ENCODE data around the gene PHKA1.
A peak's percentile ranks its signal among the peaks of the same experiment; 100 is the strongest.
"Not testable (repeated sequence)": the region's sequence is repeated elsewhere in the genome, so short reads cannot be mapped to it uniquely, and the experiment has no call there.

PHKA1 gene

DNA sequence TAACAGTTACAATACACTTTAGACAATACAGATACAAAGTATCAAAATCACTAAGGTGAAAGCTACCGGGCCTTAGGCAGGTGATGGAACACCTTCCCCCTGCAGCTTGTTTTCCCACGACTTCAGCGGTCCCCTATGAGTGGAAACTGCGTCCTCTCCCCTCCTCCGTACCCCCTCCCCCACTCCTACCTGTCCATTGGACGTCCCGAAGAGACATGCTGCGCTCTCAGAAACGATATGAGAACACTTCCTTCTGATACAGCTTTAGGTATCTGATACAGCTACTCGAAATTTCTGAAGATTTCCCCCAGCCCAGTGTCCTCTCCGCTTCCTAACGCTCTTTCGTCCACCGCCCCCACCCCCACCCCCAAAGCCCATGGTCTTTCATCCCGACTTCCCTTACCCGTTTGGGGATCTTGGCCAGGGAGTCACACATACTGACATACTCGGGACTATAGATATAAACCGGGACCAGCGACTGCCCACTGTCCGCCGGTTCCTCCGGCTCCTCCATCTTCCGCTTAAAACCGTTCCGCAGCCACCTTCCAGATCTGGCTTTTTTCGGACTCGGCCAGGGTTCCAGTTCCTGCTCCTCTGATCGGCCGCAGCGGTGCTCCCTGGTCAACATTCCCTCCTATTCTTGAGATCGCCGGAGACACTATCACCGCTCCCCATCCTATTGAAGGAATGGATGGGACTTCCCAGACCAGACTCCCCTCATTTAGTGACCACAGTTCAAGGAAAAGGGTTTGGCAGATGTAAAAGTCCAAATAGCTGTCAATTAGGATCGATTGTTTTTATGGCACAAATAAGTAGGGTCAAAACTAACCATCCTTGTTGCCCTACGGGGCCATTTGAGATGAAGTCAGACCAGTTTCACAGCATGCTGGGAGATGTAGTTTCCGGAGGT, 141.6 kb downstream of the PHKA1 start, which contains the start of gene HDAC8:
Gene HDAC8, minus strand, starts transcription at position 596 of the 910 bp plus-strand sequence. Its CDS starts 82 bp downstream, at position 514.
- DNase-seq (ENCODE audit: low read depth in 1 of 2, low spot score in 1 of 2) = peak in 1 of 2 donors; percentile 34

DNA sequence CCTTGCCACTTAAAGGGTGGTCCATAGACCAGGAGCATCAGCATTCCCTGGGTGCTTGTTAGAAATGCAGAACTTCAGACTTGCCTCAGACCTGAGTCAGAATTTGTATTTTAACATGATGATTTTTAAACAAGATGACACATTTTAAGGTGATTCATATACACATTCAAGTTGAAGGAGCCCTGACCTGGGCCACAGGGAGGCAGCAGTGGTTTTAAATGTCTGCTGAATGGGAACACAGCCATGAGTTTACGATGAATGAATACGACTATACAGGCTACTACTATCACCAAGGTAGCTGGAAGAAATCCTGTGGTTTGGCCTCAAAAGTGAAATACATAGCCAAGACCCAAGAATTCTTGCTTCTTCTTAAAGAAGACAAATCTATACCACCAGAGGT, 144.3 kb downstream of the PHKA1 start:
- DNase-seq (ENCODE audit: low read depth in 1 of 2, low spot score in 1 of 2) = no peak

DNA sequence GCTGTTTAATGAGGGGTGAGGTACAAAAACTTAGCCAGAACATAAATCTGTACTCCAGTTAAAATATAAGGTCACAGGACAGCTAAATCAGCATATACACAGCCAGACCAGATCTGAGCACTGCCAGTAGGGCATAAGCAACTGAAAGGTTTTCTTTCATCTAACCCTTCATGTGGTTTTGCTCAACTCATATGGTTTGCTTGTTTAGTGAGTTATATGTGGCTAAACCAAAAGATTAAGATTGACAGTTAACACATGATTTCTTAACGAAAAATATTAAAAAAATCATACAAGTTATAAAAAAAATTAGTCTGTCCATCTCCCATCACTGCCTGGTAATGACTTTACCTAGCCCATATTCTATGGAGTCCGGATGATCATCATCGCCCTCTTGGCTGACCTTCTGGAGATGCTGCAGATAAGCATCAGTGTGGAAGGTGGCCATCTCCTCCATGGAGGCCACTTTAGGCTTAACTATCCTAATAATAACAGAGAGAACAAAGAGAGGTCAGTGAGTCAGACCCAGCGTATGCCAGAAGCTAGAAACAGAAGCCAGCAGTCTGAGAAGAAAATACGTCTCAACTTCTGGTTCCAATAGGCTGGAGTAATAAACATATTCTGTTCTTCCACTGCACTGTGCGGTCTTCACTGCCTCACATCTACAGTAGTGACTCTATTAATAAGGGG, 145.6 kb downstream of the PHKA1 start:
- DNase-seq (ENCODE audit: low read depth in 1 of 2, low spot score in 1 of 2) = no peak

DNA sequence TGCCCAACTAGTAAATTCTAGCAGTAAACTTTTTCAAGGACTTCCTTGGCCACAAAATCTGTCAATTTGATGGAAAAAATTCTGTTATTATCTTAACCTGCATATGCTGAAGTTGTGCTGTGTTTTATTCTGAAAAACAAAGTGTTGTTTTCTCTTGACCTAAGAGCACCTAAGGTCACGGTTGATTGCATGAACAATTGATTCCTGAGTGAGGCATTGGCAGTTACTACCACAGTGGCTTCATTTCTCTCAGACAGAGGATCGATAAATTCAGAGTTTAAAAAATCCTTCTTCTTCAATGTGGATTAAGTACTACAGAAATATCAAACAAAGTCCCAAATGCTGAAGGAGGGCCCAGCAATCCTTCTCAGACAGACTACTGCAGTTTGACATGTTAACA, 147.7 kb downstream of the PHKA1 start:
- no peak for DNase-seq (ENCODE audit: low read depth in 1 of 2, low spot score in 1 of 2)

DNA sequence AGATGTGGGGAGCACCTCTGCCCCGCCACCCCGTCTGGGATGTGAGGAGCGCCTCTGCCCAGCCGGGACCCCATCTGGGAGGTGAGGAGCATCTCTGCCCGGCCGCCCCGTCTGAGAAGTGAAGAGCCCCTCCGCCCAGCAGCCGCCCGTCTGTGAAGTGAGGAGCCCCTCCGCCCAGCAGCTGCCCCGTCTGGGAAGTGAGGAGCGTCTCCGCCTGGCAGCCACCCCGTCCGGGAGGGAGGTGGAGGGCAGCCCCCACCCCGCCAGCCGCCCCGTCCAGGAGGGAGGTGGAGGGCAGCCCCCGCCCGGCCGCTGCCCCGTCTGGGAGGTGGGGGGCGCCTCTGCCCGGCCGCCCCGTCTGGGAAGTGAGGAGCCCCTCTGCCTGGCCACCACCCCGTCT, 154.5 kb downstream of the PHKA1 start:
- not testable (repeated sequence) for DNase-seq (ENCODE audit: low read depth in 1 of 2, low spot score in 1 of 2)

DNA sequence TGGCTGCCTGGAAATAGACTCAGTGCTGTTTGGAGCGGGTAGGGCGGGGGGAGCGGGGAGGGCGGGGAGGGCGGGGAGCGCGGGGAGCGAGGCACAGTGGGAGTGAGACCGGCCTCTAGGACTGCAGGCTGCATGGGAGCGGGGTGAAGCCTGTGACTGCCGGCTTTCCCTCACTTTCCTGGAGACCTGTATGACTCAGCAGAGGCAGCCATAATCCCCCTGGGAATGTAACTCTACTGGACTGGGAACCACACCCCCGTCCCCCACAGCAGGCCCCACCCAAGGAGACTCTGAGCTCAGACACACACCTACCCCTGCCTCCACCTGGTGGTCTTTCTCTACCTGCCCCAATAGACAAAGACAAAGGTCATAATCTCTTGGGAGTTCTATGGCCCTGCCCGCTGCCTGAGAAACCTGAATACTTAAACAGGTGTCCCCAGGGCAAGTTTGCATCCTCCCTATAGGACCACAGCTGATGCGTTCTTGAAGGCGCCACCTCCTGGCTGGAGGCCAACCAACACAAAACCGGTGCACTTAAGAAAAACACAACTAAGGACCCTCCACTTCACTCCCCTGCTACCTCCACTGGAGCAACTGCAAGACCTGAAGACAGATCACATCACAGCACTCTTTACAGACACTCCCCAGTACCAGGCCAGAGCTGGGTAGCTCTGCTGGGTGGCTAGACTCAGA, 159.5 kb downstream of the PHKA1 start:
- DNase-seq (ENCODE audit: low read depth in 1 of 2, low spot score in 1 of 2) = no peak

DNA sequence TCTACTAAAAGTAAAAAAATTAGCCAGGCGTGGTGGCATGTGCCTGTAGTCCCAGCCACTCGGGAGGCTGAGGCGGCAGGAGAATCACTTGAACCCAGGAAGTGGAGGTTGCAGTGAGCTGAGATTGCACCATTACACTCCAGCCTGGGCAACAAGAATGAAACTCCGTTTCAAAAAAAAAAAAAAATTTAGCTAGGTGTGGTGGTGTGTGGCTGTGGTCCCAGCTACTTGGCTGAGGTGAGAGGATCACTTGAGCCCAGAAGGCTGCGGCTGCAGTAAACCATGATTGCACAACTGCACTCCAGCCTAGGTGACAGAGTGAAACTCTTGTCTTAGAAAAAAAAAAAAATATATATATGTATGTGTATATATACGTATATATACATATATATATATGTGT, 161.7 kb downstream of the PHKA1 start:
- not testable (repeated sequence) for DNase-seq (ENCODE audit: low read depth in 1 of 2, low spot score in 1 of 2)

DNA sequence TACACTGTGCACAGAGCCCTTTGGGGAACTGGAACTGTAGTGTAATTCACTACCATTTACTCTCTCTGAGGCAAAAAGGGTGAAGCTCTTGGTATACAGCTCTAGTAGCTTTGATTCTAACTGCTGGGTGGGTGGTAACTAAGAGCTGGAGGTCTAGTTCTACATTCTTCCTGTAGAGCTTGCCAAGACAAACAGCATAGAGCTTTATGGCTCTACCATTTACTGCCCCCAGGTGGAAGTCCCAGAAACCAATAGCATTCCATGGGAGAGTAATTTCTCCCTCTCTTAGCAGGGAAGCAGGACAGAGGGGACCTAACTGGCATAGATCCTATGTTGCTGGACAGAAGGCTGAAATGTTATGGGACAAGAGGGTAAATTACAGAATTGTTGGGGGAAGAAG, 168.1 kb downstream of the PHKA1 start:
- DNase-seq (ENCODE audit: low read depth in 1 of 2, low spot score in 1 of 2) = no peak

DNA sequence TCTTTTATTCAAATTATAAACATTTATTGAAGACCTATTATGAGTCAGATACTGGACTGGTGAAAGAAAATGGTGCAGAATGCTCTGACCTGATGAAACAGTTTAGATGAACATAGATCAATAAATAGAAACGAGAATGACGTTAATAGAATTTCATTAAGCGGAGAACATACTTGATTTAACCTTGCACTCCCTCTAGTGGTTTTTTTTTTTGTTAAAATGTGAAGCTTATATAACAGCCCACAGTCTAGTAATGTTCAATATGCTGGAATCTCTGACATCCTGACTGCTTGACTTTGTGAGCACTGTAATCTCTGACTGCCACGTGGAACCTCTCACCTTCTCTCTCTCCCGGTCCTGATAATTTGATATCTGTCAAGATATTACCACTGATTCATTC, 173.8 kb downstream of the PHKA1 start:
- DNase-seq (ENCODE audit: low read depth in 1 of 2, low spot score in 1 of 2) = no peak

DNA sequence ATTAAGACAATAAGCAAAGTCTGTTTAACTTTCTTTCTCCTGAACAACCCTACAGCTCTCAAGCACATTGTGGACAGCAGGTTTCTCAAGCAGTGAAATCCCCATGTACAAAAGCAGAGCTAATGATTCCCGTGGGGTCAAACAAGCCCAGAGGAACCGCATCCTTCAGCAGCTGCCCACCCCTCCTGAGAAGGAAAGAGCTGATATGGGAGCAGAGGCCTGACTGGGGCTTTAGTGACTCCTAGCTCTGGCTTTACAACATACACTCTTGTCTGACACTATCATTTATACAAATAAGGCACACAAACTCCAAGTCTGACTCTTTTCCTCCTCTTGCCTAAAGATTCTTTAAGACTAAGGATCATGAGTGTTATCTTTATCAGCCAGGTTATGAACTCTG, 174.3 kb downstream of the PHKA1 start:
- no peak for DNase-seq (ENCODE audit: low read depth in 1 of 2, low spot score in 1 of 2)

DNA sequence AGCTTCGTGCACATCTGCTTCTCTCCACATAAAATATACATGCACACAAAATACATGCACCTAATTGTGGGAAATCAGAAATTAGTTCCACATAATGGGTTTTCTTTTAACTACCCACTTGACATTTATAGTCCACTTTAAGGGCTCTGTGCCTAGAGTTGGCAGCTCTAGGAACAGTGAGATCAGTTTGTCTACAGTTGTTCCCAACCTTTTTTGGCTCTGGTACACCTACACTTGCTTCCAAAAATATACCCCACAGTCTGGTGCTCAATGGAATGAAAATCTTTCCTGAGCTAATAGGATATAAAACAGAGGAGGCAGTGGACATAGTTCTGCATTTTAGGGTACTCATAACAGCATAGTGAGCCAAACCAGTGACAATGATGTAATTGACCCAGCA, 177.6 kb downstream of the PHKA1 start:
- DNase-seq (ENCODE audit: low read depth in 1 of 2, low spot score in 1 of 2) = no peak

DNA sequence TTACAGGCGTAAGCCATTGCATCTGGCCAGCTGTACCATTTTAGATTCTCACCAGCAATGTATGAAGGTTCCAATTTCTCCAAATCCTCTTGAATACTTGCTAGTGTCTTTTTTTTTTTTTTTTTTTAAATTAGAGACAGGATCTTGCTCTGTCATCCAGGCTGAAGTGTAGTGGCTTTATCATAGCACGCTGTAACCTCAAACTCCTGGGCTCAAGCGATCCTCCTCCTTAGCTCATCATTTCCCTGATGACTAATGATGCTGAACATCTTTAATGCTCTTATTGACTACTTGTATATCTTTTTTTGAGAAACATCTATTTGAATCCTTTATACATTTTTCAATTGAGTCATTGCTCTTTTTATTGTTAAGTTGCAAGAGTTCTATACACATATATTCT, 181.7 kb downstream of the PHKA1 start:
- DNase-seq (ENCODE audit: low read depth in 1 of 2, low spot score in 1 of 2) = no peak

Data from activated CD4-positive, alpha-beta T cell treated with anti-CD3 and anti-CD28 coated beads, Interleukin-2, amount 50 U/mL, for 24 hours (primary cell).